Spinal cord (tissue), 10 donors: ENCODE data around the gene CIBAR2. TPM values are rescaled to one million over a fixed set of nuclear protein-coding genes. Genes with fewer than 3 reads are reported as not detected.
"Not testable (repeated sequence)": the region's sequence is repeated elsewhere in the genome, so short reads cannot be mapped to it uniquely, and the experiment has no call there.

Experiments used
- DNase-seq, 6 donors: peaks; one replicate each; pipeline versions ENCODE4 v3.0.0 to v3.0.0-alpha.2; 2013 to 2015; ENCODE audit warnings: low spot score in 6 of 6, low read depth in 4 of 6
- H3K27ac ChIP-seq: one replicate; pipeline ENCODE4 v1.5.1; 2013; ENCODE audit warnings: low read depth, low read length, control low read depth
- H3K27me3 ChIP-seq: one replicate; pipeline ENCODE4 v1.6.1; 2013; ENCODE audit warnings: low read length; ENCODE audit not compliant: control insufficient read depth, insufficient read depth
- H3K36me3 ChIP-seq: one replicate; pipeline ENCODE4 v1.6.1; 2013; ENCODE audit warnings: low read length; ENCODE audit not compliant: control insufficient read depth, insufficient read depth
- H3K4me1 ChIP-seq: one replicate; pipeline ENCODE4 v1.6.1; 2013; ENCODE audit warnings: low read length; ENCODE audit not compliant: control insufficient read depth, insufficient read depth
- H3K4me3 ChIP-seq: one replicate; pipeline ENCODE4 v1.5.1; 2013; ENCODE audit warnings: low read depth, low read length, control low read depth
- H3K9me3 ChIP-seq: one replicate; pipeline ENCODE4 v1.6.1; 2013; ENCODE audit warnings: low read length; ENCODE audit not compliant: control insufficient read depth, insufficient read depth
- WGBS: methylation state at CpG from one replicate; pipeline ENCODE4 v1.1.5; 2013; ENCODE audit warnings: missing lambda C conversion rate; ENCODE audit not compliant: insufficient coverage; 5-methylcytosine and 5-hydroxymethylcytosine counted together
- polyA plus RNA-seq, 2 donors: library from polyadenylated mRNA; unstranded; fragments of 120-200 nt; gene quantifications; one replicate each; pipeline ENCODE4 v1.2.1, GENCODE V29; 2013; ENCODE audit not compliant: insufficient read length in 2 of 2
- total RNA-seq, 2 donors: library from RNA; depleted of rRNA in 1 of 2; stranded (reverse); fragments of 120-200 nt in 1 of 2; fragments of >200 nt in 1 of 2; gene quantifications; one replicate each; pipeline versions ENCODE4 v1.2.3 to v1.2.4, GENCODE V29; 2013 to 2014
- donor health status: healthy.

Gene CIBAR2
- total and polyA plus RNA-seq, 4 donors = 0.69 to 6.8 (median 3.2) TPM

DNA sequence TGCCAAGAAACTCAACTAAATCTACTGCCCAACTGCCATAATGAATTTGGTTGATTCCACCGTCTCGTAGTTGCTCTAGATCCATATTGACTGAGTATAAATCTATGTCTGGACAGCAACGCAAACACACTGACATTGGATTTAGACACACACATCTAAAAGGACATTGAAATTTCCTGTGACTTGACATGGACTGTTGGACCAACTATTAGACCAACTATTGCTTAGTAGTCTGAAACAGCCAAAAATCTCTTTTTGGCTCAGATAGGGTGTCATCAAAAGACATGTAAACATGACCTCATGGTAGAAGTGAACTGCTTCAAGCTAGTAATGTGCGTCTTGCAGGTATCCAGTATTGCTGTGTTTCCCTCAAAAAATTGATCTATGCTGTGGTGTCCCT lies 53.4 kb downstream of the CIBAR2 start:
- WGBS = no CpG with 5 or more reads among the region's 4 CpGs
- no peak overlapping the region for H3K27ac ChIP-seq

GRCh38 chr16:85057948-85058347 lies 54.3 kb downstream of the CIBAR2 start:
- H3K4me3 ChIP-seq = no peak overlapping the region
- H3K9me3 ChIP-seq = no peaks in the 10 kb centered on the region
- H3K27ac ChIP-seq = no peak overlapping the region
- peaks cover 40% of the 10 kb centered on the region for H3K4me1 ChIP-seq
- 61% methylated on average over 3 of the region's 7 CpGs for WGBS
- peak in 2 of 6 donors; percentile 37 to 54 for DNase-seq
- no peaks in the 10 kb centered on the region for H3K27me3 ChIP-seq
- peaks cover 19% of the 10 kb centered on the region for H3K36me3 ChIP-seq

More for the DNA sequence above, 53.4 kb downstream of the CIBAR2 start:
- Histone ChIP-seq H3K36me3 (peaks cover 23% of the 10 kb centered on the region), H3K9me3 (no peaks in the 10 kb centered on the region), H3K4me1 (peaks cover 40% of the 10 kb centered on the region), H3K4me3 (no peak overlapping the region), H3K27me3 (no peaks in the 10 kb centered on the region)
- no peak for DNase-seq

DNA sequence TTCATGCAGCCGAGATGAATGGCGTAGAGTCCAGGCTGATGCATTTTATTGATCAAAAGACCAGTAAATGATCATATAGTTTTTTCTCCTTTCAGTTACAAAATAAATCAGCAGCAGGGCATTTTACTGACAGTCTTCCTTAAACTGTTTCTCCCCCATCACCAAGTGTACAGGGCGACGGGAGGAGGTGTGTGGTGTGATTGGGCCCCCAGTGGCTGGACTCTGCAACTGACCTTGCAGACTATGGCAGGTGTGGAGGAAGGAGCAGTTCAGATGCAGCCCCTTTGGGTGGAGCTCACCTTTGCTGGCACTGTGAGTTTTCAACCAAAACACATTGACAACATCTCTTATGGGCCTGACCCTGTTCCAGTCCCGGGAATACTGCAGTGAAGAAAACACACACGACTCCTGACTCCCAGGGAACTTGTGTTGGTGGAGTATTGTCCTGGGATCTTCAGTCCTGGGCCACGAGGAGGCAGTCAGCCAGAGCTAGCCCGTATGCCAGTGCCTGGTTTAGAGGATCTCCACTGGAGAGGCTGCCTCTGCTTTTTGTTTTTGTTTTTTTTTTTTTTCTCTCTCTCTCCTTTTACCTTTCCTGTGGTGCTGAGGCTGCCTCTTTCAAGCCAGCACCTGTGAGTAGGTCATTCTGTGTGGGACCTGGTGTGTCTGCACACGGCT lies 54.9 kb downstream of the CIBAR2 start:
- WGBS = 47% methylated on average over 3 of the region's 9 CpGs
- Histone ChIP-seq H3K4me3 (no peak overlapping the region), H3K9me3 (no peaks in the 10 kb centered on the region), H3K4me1 (peaks cover 40% of the 10 kb centered on the region), H3K27me3 (no peaks in the 10 kb centered on the region), H3K36me3 (peaks cover 17% of the 10 kb centered on the region), H3K27ac (no peak overlapping the region)
- DNase-seq = no peak

DNA sequence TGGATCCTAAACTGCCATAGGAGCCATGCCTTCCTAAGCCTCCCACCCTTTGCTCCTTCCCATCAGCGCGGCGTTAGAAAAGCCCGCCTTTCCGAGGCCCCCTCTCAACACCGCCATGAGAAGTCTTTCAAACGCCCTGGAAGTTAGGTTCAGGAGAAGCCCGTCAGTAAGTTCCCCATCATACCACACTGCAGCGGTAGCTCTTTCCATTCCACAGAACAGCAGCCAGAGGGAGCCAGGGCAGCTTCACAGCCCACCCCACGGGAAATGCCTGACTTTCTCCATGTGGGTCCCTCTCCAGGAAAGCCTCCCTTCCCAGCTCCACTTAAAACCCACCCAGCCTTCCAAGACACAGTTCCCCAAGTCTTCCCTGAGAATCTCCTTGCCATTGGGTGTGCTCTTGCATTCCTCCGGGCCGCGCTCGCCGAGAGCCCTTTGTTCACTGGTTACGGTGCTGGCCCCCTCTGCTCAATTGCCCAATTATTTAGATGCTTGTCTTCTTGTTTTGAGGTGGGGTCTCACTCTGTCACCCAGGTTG lies 56.0 kb downstream of the CIBAR2 start:
- WGBS = 52% methylated on average over 10 of the region's 16 CpGs
- Histone ChIP-seq H3K4me3 (no peak overlapping the region), H3K36me3 (peaks cover 14% of the 10 kb centered on the region), H3K27me3 (no peaks in the 10 kb centered on the region), H3K4me1 (peaks cover 35% of the 10 kb centered on the region), H3K27ac (peak overlapping the region; percentile 62), H3K9me3 (no peaks in the 10 kb centered on the region)
- peak in 1 of 6 donors; percentile 46 for DNase-seq

DNA sequence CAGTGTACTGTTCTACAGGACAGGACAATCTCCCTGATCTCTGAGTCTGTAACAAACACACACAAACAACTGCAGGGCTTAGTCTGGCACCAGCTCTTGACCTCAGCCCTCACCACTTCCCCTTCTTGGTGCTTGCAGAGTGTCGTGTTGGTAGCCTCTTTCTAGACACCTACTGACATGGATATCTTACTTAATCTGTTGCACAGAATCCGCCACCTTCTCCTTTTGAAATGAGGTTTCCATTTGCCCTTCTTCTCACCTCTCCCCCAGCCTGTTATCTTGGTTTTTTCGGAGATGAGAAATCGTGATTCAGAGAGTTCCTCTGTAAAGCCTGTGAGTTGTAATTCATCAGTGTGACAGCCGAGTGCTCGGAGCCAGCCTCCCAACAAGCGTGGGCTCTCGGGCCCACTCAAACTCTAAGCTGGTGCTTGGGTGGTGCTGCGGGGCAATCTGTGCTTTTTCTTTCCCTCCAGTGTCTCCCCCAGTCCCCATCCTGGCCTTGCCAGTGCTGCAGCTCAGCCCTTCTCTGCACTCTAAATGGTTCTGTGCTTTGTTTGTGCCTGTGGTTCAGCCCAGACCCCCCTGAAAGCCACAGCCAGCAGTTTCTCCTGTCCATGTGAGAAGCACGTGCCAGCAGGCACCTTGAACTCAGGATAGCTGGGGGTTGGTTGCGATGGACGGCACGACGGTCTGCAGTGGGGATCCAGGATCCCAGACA lies 56.6 kb downstream of the CIBAR2 start:
- DNase-seq = peak in 2 of 6 donors; percentile 45 to 49
- Histone ChIP-seq H3K9me3 (no peaks in the 10 kb centered on the region), H3K36me3 (peaks cover 11% of the 10 kb centered on the region), H3K4me1 (peaks cover 36% of the 10 kb centered on the region), H3K27ac (peak overlapping the region; percentile 62), H3K4me3 (peak overlapping the region; percentile 16), H3K27me3 (no peaks in the 10 kb centered on the region)
- WGBS = 10% methylated on average over 7 of the region's 14 CpGs

DNA sequence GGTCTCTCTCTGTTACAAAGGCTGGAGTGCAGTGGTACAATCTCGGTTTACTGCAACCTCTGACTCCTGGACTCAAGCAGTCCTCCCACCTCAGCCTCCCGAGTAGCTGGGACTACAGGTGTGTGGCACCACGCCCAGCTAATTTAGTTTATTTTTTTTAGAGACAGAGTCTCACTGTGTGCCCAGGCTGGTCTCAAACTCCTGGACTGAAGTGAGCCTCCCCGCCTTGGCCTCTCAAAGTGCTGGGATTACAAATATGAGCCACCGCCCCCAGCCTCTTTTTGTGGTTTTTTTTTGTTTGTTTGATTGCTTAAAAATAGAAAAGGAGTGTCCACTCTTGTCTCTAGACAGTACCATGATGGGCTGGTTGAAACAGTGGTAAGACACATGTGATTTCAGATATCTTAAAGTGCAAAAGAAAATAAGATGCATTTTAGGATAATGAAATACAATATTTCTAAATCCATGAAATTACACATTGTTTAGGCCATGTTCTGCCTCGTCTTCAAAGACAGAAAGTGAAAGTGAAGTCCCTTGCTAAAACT lies 57.3 kb downstream of the CIBAR2 start:
- peak overlapping the region; percentile 16 for H3K4me3 ChIP-seq
- H3K4me1 ChIP-seq = peaks cover 41% of the 10 kb centered on the region
- 48% methylated on average over 2 of the region's 6 CpGs for WGBS
- DNase-seq = no peak
- no peaks in the 10 kb centered on the region for H3K27me3 ChIP-seq
- no peaks in the 10 kb centered on the region for H3K9me3 ChIP-seq
- peaks cover 11% of the 10 kb centered on the region for H3K36me3 ChIP-seq
- H3K27ac ChIP-seq = peak overlapping the region; percentile 62

DNA sequence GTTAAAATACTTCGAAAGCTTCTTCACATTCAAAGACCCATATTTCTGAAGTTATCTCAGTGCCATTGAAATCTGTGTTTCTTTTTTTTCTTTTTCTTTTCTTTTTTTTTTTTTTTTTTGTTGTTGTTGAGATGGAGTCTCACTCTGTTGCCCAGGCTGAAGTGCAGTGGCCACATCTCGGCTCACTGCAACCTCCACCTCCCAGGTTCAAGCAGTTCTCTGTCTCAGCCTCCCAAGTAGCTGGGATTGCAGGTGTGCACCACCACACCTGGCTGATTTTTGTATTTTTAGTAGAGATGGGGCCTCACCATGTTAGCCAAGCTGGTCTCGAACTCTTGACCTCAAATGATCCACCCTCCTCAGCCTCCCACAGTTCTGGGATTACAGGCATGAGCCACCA lies 58.0 kb downstream of the CIBAR2 start:
- DNase-seq = not testable (repeated sequence)

GRCh38 chr16:85052536-85052935 lies 59.7 kb downstream of the CIBAR2 start:
- H3K4me3 ChIP-seq = no peak overlapping the region
- no peak overlapping the region for H3K27ac ChIP-seq
- H3K4me1 ChIP-seq = peaks cover 36% of the 10 kb centered on the region
- no peak for DNase-seq
- peaks cover 11% of the 10 kb centered on the region for H3K36me3 ChIP-seq
- H3K9me3 ChIP-seq = no peaks in the 10 kb centered on the region
- H3K27me3 ChIP-seq = no peaks in the 10 kb centered on the region
- 91% methylated on average over 4 of the region's 10 CpGs for WGBS

More for the DNA sequence above, 58.0 kb downstream of the CIBAR2 start:
- H3K27me3 ChIP-seq, H3K4me3 ChIP-seq, H3K27ac ChIP-seq, H3K9me3 ChIP-seq: not testable (repeated sequence)
- H3K4me1 ChIP-seq = peaks cover 41% of the 10 kb centered on the region
- H3K36me3 ChIP-seq = peaks cover 11% of the 10 kb centered on the region
- 100% methylated on average over 1 of the region's 3 CpGs for WGBS

DNA sequence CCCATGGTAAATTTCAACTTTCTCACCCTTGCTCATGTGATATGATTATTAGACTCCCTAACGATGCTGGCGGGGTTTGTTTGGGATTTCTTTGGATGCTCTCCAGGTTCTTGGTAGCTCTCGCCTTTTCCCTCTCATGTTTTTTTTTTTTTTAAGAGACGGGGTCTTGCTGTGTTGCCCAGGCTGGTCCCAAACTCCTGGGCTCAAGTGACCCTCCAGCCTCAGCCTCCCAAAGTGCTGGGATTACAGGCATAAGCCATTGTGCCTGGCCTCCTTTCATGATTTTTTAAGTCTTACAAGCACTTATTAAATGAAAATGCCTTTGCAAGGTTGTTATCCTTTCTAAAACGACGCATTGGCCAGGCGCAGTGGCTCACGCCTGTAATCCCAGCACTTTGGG lies 60.6 kb downstream of the CIBAR2 start:
- no peaks in the 10 kb centered on the region for H3K9me3 ChIP-seq
- WGBS = 100% methylated on average over 1 of the region's 8 CpGs
- peaks cover 11% of the 10 kb centered on the region for H3K36me3 ChIP-seq
- DNase-seq = no peak
- no peaks in the 10 kb centered on the region for H3K27me3 ChIP-seq
- no peak overlapping the region for H3K27ac ChIP-seq
- H3K4me1 ChIP-seq = peaks cover 28% of the 10 kb centered on the region
- H3K4me3 ChIP-seq = no peak overlapping the region
